ENCODE results near the gene KIF1A. TPM values are rescaled to one million over a fixed set of nuclear protein-coding genes. Genes with fewer than 3 reads are reported as not detected.

KIF1A gene
- total and polyA plus RNA-seq, 2 of the 8 experiments (the other 6 are each of a cell fraction or from before 2014, with no cell fraction given) = 61.3 to 281 TPM

GRCh38 chr2:240728827-240729226 lies 91.2 kb downstream of the KIF1A start:
- H2BK120ac ChIP-seq (replicated peaks; ENCODE audit: low read depth, low read length) = no peak overlapping the region
- POLR2A ChIA-PET (ENCODE audit: partially characterized antibody) = interaction anchor here (0.6 to 3.9 kb wide), 8 partner anchors 13 to 142 kb away, joined by 3 to 19 read pairs (median 4); partner anchors contain the start of gene CAPN10
- CTCF ChIA-PET (ENCODE audit: partially characterized antibody) = interaction anchor here (1.2 kb wide), 1 partner anchor 54 kb away, joined by 5 read pairs; no protein-coding TSS in a partner anchor
- no peak overlapping the region for H3K18ac ChIP-seq (ENCODE audit: extremely low read depth, low read length)
- H4K8ac ChIP-seq (ENCODE audit: extremely low read depth, insufficient read depth, low read length) = no peak overlapping the region
- H2AK5ac ChIP-seq (ENCODE audit: low read depth, low read length) = no peak overlapping the region
- no peak overlapping the region for H3K4ac ChIP-seq (replicated peaks; ENCODE audit: insufficient read length, low read depth, low read length)
- no peaks in the 10 kb centered on the region for H3K27me3 ChIP-seq (replicated peaks in 1 of 4; ENCODE audit: control insufficient read depth in 3 of 4, extremely low read depth in 1 of 4, insufficient read depth in 3 of 4, low read length in 3 of 4)
- no peak overlapping the region for H3K4me2 ChIP-seq (ENCODE audit: insufficient read depth in 1 of 2, low read depth in 2 of 2, low read length in 2 of 2)
- TF ChIP-seq ZNF274 (IDR thresholded peaks at IDR 0.05; ENCODE audit: borderline replicate concordance, extremely low read depth, low read length) (no peak), POLR2AphosphoS5 (IDR thresholded peaks at IDR 0.05; ENCODE audit: low read depth, low read length) (peak; percentile 62; the same call in 1 of the 2 replicates), MAFK (IDR thresholded peaks at IDR 0.05; ENCODE audit: low read depth, low read length) (no peak), CEBPB (IDR thresholded peaks at IDR 0.05; ENCODE audit: low read depth, low read length) (no peak), TCF12 (IDR thresholded peaks at IDR 0.05; ENCODE audit: low read depth, low read length) (no peak), CHD1 (IDR thresholded peaks at IDR 0.05; ENCODE audit: low read depth, low read length) (no peak), BACH1 (IDR thresholded peaks at IDR 0.05; ENCODE audit: low read length) (no peak)
- H2BK5ac ChIP-seq (ENCODE audit: low read depth, low read length) = no peak overlapping the region; the same call in 1 of the 2 replicates
- no peak overlapping the region for H4K91ac ChIP-seq (replicated peaks; ENCODE audit: insufficient read length, low read length)
- no peak overlapping the region for H4K5ac ChIP-seq (ENCODE audit: insufficient read length, low read depth, low read length)
- H3K14ac ChIP-seq (ENCODE audit: insufficient read length) = no peak overlapping the region
- no peak overlapping the region for H2BK12ac ChIP-seq (ENCODE audit: low read depth, low read length)
- H3K9ac ChIP-seq (replicated peaks in 1 of 4; ENCODE audit: extremely low read depth in 1 of 4, low read depth in 3 of 4, low read length in 3 of 4) = no peak overlapping the region
- WGBS, 2 experiments (ENCODE audit: extremely low coverage in 1 of 2, insufficient coverage in 1 of 2, insufficient read length in 1 of 2, insufficient replicate concordance in 2 of 2, low coverage in 1 of 2, low lambda C conversion rate in 2 of 2, missing lambda C conversion rate in 1 of 2) = 83% methylated on average over 7 of the region's 7 CpGs; no CpG with 5 or more reads in 1 of the 2 experiments
- no peak overlapping the region for H3K23ac ChIP-seq (ENCODE audit: insufficient read length)
- FAIRE-seq (no peak), DNase-seq (ENCODE audit: low read depth in 1 of 2, low spot score in 2 of 2) (no peak)
- H3K79me2 ChIP-seq (ENCODE audit: control insufficient read depth in 1 of 2, insufficient read depth in 2 of 2, low read length in 2 of 2) = no peaks in the 10 kb centered on the region
- no peaks in the 10 kb centered on the region for H3K9me3 ChIP-seq (ENCODE audit: insufficient read depth in 2 of 2, low read depth in 1 of 2, low read length in 1 of 2)
- no peak overlapping the region for H2BK15ac ChIP-seq (ENCODE audit: low read length)
- H3K56ac ChIP-seq (replicated peaks; ENCODE audit: insufficient read length, low read depth, low read length) = no peak overlapping the region
- peaks cover 2 to 9% of the 10 kb centered on the region in 2 experiments for H4K20me1 ChIP-seq (replicated peaks in 1 of 2; ENCODE audit: control insufficient read depth in 1 of 2, insufficient read depth in 2 of 2, low read length in 2 of 2)
- no peak overlapping the region for H2BK20ac ChIP-seq (ENCODE audit: low read length)
- no peaks in the 10 kb centered on the region; the same call in 1 of the 2 replicates for H3K79me1 ChIP-seq (ENCODE audit: low read depth, low read length)
- no peak overlapping the region for H3K27ac ChIP-seq (ENCODE audit: low read depth, low read length)
- no peaks in the 10 kb centered on the region; a peak in 1 of 7 replicates for H3K4me1 ChIP-seq (replicated peaks in 1 of 4; ENCODE audit: control insufficient read depth in 3 of 4, insufficient read depth in 4 of 4, low read length in 3 of 4)
- no peak overlapping the region for H2AFZ ChIP-seq (ENCODE audit: low read length)
- peaks cover 4% of the 10 kb centered on the region; the same call in 1 of the 2 replicates for H3K23me2 ChIP-seq (ENCODE audit: low read depth, low read length)
- H3K36me3 ChIP-seq (ENCODE audit: control insufficient read depth in 2 of 4, insufficient read depth in 4 of 4, low read length in 3 of 4) = peaks cover 7 to 50% (median 38%) of the 10 kb centered on the region in 4 experiments
- H3K4me3 ChIP-seq (ENCODE audit: extremely low read depth in 1 of 4, insufficient read depth in 2 of 4, low read depth in 3 of 4, low read length in 4 of 4) = no peak overlapping the region
